Activated CD4-positive, alpha-beta T cell treated with anti-CD3 and anti-CD28 coated beads, Interleukin-2, amount 50 U/mL, for 16 hours (primary cell): ENCODE measurements around the gene HSPA12A.

Source experiments
- DNase-seq: peaks from one replicate; pipeline ENCODE4 v3.0.0-alpha.2; 2020

HSPA12A gene

DNA sequence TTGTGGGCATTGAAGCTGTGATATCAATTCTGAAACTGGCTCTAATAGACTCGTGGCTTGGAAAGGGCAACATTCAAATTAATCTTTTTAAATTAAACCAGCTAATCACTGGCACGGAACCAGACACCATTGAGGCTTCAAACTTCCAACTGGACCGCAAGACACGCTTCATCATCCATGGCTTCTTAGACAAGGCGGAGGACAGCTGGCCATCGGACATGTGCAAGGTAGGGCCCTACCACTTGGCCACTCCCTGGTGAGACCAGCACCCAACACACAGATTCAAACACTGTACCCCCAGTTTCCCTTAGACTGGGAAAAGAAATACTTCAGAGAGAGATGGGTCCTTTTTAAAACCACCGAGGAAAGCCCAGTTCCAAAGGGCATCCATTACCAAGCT lies 116.5 kb downstream of the HSPA12A start:
- DNase-seq = no peak

DNA sequence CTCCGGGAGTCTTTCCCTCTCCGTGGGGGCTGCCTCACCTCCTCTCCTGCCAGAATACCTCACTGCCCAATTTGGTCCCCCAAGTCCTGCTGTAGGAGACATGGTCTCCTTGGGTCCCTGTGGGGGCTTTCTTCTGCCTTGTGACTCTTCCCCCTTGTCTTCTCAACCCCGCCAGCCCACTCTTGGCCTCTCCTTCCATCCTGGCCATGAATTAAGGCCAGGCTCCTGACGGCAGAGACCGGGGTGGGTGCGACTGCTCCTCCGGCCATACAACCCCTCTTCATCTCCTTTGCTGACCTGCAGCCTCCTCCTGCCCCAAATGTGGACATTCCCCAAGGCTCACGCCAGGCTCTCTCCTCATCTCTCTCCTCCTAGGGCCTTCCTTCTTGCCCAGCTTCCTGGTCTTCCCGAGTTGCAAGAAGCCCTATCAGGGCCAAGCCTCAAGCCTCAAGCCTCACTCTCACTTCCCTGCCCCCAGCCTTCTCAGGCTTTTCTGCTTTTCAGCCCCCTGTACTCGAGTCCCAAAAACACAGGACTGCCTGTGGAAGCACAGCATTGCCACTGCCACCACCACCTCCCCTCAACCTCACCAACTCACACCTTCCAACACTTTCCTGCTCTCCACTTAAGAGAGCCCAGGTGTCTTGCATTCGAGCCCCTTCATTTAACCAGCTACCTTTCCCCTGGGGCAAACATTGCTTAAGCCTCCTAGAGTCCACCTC lies 120.3 kb downstream of the HSPA12A start:
- no peak for DNase-seq

DNA sequence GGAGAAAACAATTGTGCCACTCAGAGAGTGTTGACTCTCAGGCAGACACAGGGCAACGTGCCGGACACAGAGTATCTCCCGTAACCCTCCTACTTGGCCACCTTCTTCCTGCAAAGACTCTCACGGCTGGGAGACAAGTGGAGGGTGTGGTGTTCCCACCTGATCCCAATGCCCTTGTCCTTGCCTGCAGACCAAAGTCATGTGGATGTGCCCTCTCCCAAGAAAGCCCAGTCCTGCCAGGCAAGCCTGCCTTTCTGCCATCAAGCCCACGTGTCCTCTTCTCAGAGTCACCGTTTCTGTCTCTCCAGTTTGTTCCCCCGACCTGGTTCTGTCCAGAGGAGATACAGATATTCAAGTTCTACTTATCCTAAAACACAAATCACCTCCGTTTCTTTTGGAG lies 120.9 kb downstream of the HSPA12A start:
- DNase-seq = no peak
